Hepatocyte (in vitro differentiated cells): ENCODE results near the gene RPL13. TPM values are rescaled to one million over a fixed set of nuclear protein-coding genes. Genes with fewer than 3 reads are reported as not detected.

Experiments
- DNase-seq: peaks from one replicate; pipeline ENCODE4 v3.0.0-alpha.2; 2016; ENCODE audit warnings: low spot score
- H2AFZ ChIP-seq: fragments of 200-600 bp; sonication (generic); 2 replicates; pipeline ENCODE4 v1.6.0; 2016; ENCODE audit warnings: antibody characterized with exemption, mild to moderate bottlenecking
- H3K27ac ChIP-seq: fragments of 200-600 bp; sonication (generic); 2 replicates; pipeline ENCODE4 v1.5.1; 2016; ENCODE audit warnings: mild to moderate bottlenecking
- H3K27me3 ChIP-seq: fragments of 200-600 bp; sonication (generic); 2 replicates; pipeline ENCODE4 v1.6.1; 2016
- H3K36me3 ChIP-seq: fragments of 200-600 bp; sonication (generic); replicated peaks from 2 replicates; pipeline ENCODE4 v1.5.1; 2016; ENCODE audit warnings: low read depth; ENCODE audit not compliant: insufficient read depth
- H3K4me1 ChIP-seq: fragments of 200-600 bp; sonication (generic); 2 replicates; pipeline ENCODE4 v1.5.1; 2016; ENCODE audit warnings: mild to moderate bottlenecking, moderate library complexity; ENCODE audit not compliant: insufficient read depth
- H3K4me2 ChIP-seq: fragments of 200-600 bp; sonication (generic); 2 replicates; pipeline ENCODE4 v1.6.0; 2016
- H3K4me3 ChIP-seq: fragments of 200-600 bp; sonication (generic); 2 replicates; pipeline ENCODE4 v1.5.1; 2016; ENCODE audit warnings: mild to moderate bottlenecking
- H3K79me2 ChIP-seq: fragments of 200-600 bp; sonication (generic); 2 replicates; pipeline ENCODE4 v1.6.0; 2017; ENCODE audit warnings: mild to moderate bottlenecking
- H3K9me2 ChIP-seq: fragments of 200-600 bp; sonication (generic); replicated peaks from 2 replicates; pipeline ENCODE4 v1.6.0; 2017; ENCODE audit warnings: mild to moderate bottlenecking; ENCODE audit not compliant: insufficient read depth
- H3K9me3 ChIP-seq: fragments of 200-600 bp; sonication (generic); 2 replicates; pipeline ENCODE4 v1.5.1; 2016; ENCODE audit warnings: low read depth, mild to moderate bottlenecking
- H4K20me1 ChIP-seq: fragments of 200-600 bp; sonication (generic); 2 replicates; pipeline ENCODE4 v1.6.0; 2016; ENCODE audit warnings: mild to moderate bottlenecking; ENCODE audit not compliant: insufficient read depth, poor library complexity, severe bottlenecking
- EZH2 ChIP-seq: fragments of 200-600 bp; sonication (generic); IDR thresholded peaks from 2 replicates; pipeline ENCODE4 v1.6.1; 2016; ENCODE audit warnings: antibody characterized with exemption, mild to moderate bottlenecking, borderline replicate concordance
- EZH2phosphoT487 ChIP-seq: fragments of 200-600 bp; sonication (generic); IDR thresholded peaks from one replicate; pipeline ENCODE4 v1.6.1; 2018; ENCODE audit warnings: antibody characterized with exemption, mild to moderate bottlenecking, low read depth, moderate library complexity; ENCODE audit not compliant: unreplicated experiment, severe bottlenecking
- WGBS: methylation state at CpG from one replicate; pipeline ENCODE4 v1.1.6; 2016; ENCODE audit warnings: low lambda C conversion rate; ENCODE audit errors: missing lambda C conversion rate; 5-methylcytosine and 5-hydroxymethylcytosine counted together
- polyA plus RNA-seq: library from polyadenylated mRNA; unstranded; fragments of >200 nt; fragmentation: Nextera tagmentation; extraction: Ambion mirVana; gene quantifications from 2 replicates; pipeline ENCODE4 v1.2.1, GENCODE V29; 2016
- total RNA-seq: library from RNA; depleted of rRNA; stranded (reverse); fragments of >200 nt; gene quantifications from 2 replicates; pipeline ENCODE4 v1.2.3, GENCODE V29; 2014
- TF ChIP-seq, protein P1 (sequence below): fragments of 200-600 bp; sonication (generic); IDR thresholded peaks from 2 replicates; pipeline ENCODE4 v1.5.1; 2016; ENCODE audit warnings: antibody characterized with exemption, mild to moderate bottlenecking; ENCODE audit not compliant: poor library complexity

The RPL13 gene
- total and polyA plus RNA-seq, 2 experiments from 2014 or later = 1,312 to 4,787 TPM

DNA sequence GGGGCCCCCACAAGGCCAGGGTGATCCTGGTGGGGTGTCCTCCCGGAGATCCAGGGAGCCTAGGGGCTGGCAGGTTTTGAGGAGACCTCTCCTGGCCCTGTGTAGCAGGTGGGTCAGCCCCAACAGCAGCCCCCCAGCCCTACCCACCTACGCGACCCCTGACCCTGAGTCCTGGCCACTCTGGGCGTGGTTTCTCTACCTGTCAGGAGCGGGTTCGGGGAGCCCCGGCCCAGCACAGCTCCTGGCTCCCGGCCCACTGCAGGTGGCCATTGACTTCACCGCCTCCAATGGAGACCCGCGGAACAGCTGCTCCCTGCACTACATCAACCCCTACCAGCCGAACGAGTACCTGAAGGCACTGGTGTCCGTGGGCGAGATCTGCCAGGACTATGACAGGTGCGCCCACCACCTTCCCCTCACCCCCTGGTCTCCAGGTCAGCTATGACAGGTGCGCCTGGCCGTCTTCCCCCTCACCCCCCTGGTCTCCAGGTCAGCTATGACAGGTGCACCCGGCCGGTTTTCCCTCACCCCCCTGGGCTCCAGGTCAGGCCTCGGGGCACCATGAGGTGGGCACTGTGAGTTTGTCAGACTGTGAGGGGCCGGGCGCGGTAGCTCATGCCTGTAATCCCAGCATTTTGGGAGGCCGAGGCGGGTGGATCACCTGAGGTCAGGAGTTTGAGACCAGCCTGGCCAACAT is 28.1 kb downstream of the RPL13 start:
- TF ChIP-seq EZH2phosphoT487 (no peak), EZH2 (no peak)
- H4K20me1 ChIP-seq = no peaks in the 10 kb centered on the region
- H3K9me3 ChIP-seq = no peaks in the 10 kb centered on the region
- WGBS = 95% methylated on average over 26 of the region's 26 CpGs
- H3K4me2 ChIP-seq = no peak overlapping the region
- no peaks in the 10 kb centered on the region for H3K36me3 ChIP-seq
- H2AFZ ChIP-seq = no peak overlapping the region
- H3K9me2 ChIP-seq = no peaks in the 10 kb centered on the region
- no peak overlapping the region for H3K27ac ChIP-seq
- H3K79me2 ChIP-seq = no peaks in the 10 kb centered on the region
- no peaks in the 10 kb centered on the region for H3K4me1 ChIP-seq
- H3K4me3 ChIP-seq = no peak overlapping the region
- H3K27me3 ChIP-seq = no peaks in the 10 kb centered on the region
- no peak for DNase-seq

DNA sequence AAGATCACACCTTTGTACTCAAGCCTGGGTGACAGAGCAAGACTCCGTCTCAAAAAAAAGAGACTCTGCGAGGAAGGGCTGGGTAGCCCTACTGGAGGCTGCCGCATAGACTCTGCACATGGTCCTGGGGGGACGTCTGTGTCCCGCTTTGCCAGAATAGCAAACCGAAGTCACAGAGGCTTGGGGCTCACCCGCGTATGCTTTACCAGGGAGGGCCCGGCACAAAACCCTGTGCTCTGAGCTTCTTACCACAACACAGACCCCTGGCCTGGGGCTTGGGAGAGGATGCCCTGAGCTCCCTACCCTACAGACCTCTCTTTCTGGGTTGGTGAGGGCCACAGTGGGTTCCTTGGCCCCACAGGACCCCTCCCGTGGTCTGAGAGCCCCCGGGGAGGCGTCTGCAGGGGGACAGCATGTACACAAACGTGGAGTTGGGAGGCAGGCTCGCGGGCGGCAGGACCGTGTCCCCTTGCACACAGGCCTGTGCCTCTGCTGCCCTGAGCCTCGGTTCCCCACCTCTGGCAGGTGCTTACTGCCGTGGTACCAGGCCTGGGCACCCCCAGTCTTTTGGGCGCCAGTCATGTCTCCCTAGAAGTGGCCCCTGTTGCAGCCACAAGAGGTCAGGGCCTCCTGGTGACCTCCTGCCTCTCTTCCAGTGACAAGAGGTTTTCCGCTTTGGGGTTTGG is 28.9 kb downstream of the RPL13 start:
- H3K79me2 ChIP-seq = no peaks in the 10 kb centered on the region
- H3K36me3 ChIP-seq = no peaks in the 10 kb centered on the region
- H3K9me3 ChIP-seq = no peaks in the 10 kb centered on the region
- no peak for DNase-seq
- H4K20me1 ChIP-seq = no peaks in the 10 kb centered on the region
- H3K9me2 ChIP-seq = no peaks in the 10 kb centered on the region
- TF ChIP-seq EZH2 (no peak), EZH2phosphoT487 (no peak)
- TF ChIP-seq, protein P1, sequence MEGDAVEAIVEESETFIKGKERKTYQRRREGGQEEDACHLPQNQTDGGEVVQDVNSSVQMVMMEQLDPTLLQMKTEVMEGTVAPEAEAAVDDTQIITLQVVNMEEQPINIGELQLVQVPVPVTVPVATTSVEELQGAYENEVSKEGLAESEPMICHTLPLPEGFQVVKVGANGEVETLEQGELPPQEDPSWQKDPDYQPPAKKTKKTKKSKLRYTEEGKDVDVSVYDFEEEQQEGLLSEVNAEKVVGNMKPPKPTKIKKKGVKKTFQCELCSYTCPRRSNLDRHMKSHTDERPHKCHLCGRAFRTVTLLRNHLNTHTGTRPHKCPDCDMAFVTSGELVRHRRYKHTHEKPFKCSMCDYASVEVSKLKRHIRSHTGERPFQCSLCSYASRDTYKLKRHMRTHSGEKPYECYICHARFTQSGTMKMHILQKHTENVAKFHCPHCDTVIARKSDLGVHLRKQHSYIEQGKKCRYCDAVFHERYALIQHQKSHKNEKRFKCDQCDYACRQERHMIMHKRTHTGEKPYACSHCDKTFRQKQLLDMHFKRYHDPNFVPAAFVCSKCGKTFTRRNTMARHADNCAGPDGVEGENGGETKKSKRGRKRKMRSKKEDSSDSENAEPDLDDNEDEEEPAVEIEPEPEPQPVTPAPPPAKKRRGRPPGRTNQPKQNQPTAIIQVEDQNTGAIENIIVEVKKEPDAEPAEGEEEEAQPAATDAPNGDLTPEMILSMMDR = no peak
- no peak overlapping the region for H2AFZ ChIP-seq
- H3K4me2 ChIP-seq = no peak overlapping the region
- H3K4me1 ChIP-seq = no peaks in the 10 kb centered on the region
- H3K27me3 ChIP-seq = no peaks in the 10 kb centered on the region
- no peak overlapping the region for H3K27ac ChIP-seq
- WGBS = 93% methylated on average over 21 of the region's 21 CpGs
- no peak overlapping the region for H3K4me3 ChIP-seq

DNA sequence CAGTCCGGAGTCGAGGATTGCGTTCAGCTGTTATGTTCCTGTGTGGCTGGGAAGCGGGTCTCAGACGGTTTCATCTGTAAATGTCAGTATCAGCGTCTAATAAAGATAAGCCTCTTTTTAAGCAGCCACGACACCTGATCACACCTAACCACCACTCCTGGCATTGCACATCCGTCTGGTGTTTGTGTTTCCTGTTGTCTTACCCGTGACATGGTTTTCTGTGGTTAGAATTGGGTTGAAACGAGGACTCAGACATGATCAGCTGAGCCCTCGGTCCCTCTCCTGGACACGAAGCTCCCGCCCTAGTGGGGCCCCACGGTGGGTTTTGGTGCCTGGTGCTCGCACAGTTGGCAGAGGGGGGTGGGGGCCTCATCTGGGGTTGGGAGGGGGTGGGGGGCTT is 33.4 kb downstream of the RPL13 start:
- Histone ChIP-seq H4K20me1 (no peaks in the 10 kb centered on the region), H3K79me2 (no peaks in the 10 kb centered on the region), H3K9me2 (no peaks in the 10 kb centered on the region), H3K4me3 (no peak overlapping the region), H3K4me2 (no peak overlapping the region), H3K9me3 (no peaks in the 10 kb centered on the region), H3K27ac (no peak overlapping the region), H3K36me3 (no peaks in the 10 kb centered on the region), H2AFZ (no peak overlapping the region), H3K4me1 (no peaks in the 10 kb centered on the region), H3K27me3 (no peaks in the 10 kb centered on the region)
- 77% methylated on average over 15 of the region's 15 CpGs for WGBS
- DNase-seq = no peak
- TF ChIP-seq EZH2phosphoT487 = no peak
- TF ChIP-seq, protein P1 = no peak
- no peak for TF ChIP-seq EZH2
